Loucy (cell line): Measurements from ENCODE around the gene DEFB124.

ENCODE experiments used
- H2AFZ ChIP-seq: fragments of 200-600 bp; sonication (generic); 2 replicates; pipeline ENCODE4 v1.6.0; 2016; ENCODE audit warnings: antibody characterized with exemption, mild to moderate bottlenecking, low read length, moderate library complexity
- H3F3A ChIP-seq: fragments of 200-600 bp; 2 replicates; pipeline ENCODE4 v1.6.0; 2016; ENCODE audit warnings: antibody characterized with exemption, low read depth, mild to moderate bottlenecking
- H3K27me3 ChIP-seq: fragments of 200-600 bp; sonication (generic); 2 replicates; pipeline ENCODE4 v1.6.1; 2014; ENCODE audit warnings: low read length, mild to moderate bottlenecking; ENCODE audit not compliant: insufficient read depth, poor library complexity, severe bottlenecking
- H3K36me3 ChIP-seq: fragments of 200-600 bp; sonication (generic); 2 replicates; pipeline ENCODE4 v1.6.1; 2016; ENCODE audit warnings: low read length; ENCODE audit not compliant: insufficient read depth
- H3K4me1 ChIP-seq: fragments of 200-600 bp; sonication (generic); 2 replicates; pipeline ENCODE4 v1.5.1; 2014; ENCODE audit warnings: low read length, mild to moderate bottlenecking; ENCODE audit not compliant: insufficient read depth, poor library complexity, severe bottlenecking
- H3K4me2 ChIP-seq: fragments of 200-600 bp; sonication (generic); 2 replicates; pipeline ENCODE4 v1.6.0; 2014; ENCODE audit warnings: antibody characterized with exemption, low read length, low read depth, mild to moderate bottlenecking; ENCODE audit not compliant: poor library complexity, severe bottlenecking
- H3K4me3 ChIP-seq: fragments of 200-600 bp; sonication (generic); 2 replicates; pipeline ENCODE4 v1.5.1; 2014; ENCODE audit warnings: low read length, mild to moderate bottlenecking, mixed read lengths; ENCODE audit not compliant: poor library complexity, severe bottlenecking
- H3K79me2 ChIP-seq: fragments of 200-600 bp; sonication (generic); 2 replicates; pipeline ENCODE4 v1.6.1; 2014; ENCODE audit warnings: low read length; ENCODE audit not compliant: insufficient read depth
- H3K9ac ChIP-seq: fragments of 200-600 bp; sonication (generic); 2 replicates; pipeline ENCODE4 v1.6.0; 2014; ENCODE audit warnings: mild to moderate bottlenecking, low read depth, low read length, moderate library complexity; ENCODE audit not compliant: poor library complexity, severe bottlenecking
- H3K9me2 ChIP-seq: fragments of 200-600 bp; sonication (generic); replicated peaks from 2 replicates; pipeline ENCODE4 v1.6.1; 2016; ENCODE audit warnings: low read depth, low read length, mixed read lengths
- H3K9me3 ChIP-seq: fragments of 200-600 bp; sonication (generic); 2 replicates; pipeline ENCODE4 v1.6.1; 2014; ENCODE audit warnings: mild to moderate bottlenecking, antibody characterized with exemption, low read length, low read depth; ENCODE audit not compliant: insufficient read depth
- H4K20me1 ChIP-seq: fragments of 200-600 bp; sonication (generic); 2 replicates; pipeline ENCODE4 v1.6.0; 2014; ENCODE audit warnings: antibody characterized with exemption, low read length, mild to moderate bottlenecking; ENCODE audit not compliant: insufficient read depth, poor library complexity, severe bottlenecking
- CTCF ChIP-seq: fragments of 200-600 bp; sonication (generic); conservative IDR thresholded peaks from 2 replicates; pipeline ENCODE4 v1.5.1; 2014; ENCODE audit warnings: mild to moderate bottlenecking, antibody characterized with exemption, low read length
- EZH2phosphoT487 ChIP-seq: fragments of 200-600 bp; IDR thresholded peaks from 2 replicates; pipeline ENCODE4 v1.6.1; 2018; ENCODE audit warnings: antibody characterized with exemption, mild to moderate bottlenecking, moderate library complexity, borderline replicate concordance

The DEFB124 gene

DNA sequence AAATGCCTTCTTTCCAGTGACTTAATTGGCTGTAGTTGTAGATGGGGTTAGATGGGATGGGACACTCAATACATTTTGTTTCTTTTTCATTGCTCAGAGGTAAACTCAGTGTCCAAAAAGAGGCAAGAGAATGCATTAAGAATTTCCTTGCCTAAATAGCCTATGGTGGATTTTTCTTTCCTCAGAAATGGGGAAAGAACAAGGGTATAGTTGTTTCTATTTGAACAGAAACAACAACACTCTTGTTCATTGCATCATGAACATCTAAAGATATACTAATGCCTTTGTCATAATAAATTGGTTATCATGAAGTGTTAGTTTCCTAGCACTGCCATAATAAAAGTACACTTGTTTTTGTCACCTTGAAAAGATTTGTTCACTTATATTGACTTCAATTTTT is 49.1 kb downstream of the DEFB124 start:
- H3K36me3 ChIP-seq: no peaks in the 10 kb centered on the region
- H3K4me1 ChIP-seq: no peaks in the 10 kb centered on the region
- no peak overlapping the region for H2AFZ ChIP-seq
- no peaks in the 10 kb centered on the region for H3K27me3 ChIP-seq
- no peaks in the 10 kb centered on the region for H3F3A ChIP-seq
- H3K4me2 ChIP-seq: no peak overlapping the region
- no peaks in the 10 kb centered on the region for H3K79me2 ChIP-seq
- no peak overlapping the region for H3K4me3 ChIP-seq
- TF ChIP-seq EZH2phosphoT487: no peak
- no peak for TF ChIP-seq CTCF
- no peaks in the 10 kb centered on the region for H3K9me2 ChIP-seq
- H4K20me1 ChIP-seq: no peaks in the 10 kb centered on the region
- no peak overlapping the region for H3K9ac ChIP-seq
- no peaks in the 10 kb centered on the region for H3K9me3 ChIP-seq

GRCh38 chr20:31418307-31418706 is 56.6 kb downstream of the DEFB124 start:
- Histone ChIP-seq H3K4me1 (no peaks in the 10 kb centered on the region), H3K4me3 (no peak overlapping the region), H3K79me2 (no peaks in the 10 kb centered on the region), H2AFZ (no peak overlapping the region), H3K9me3 (no peaks in the 10 kb centered on the region), H3K4me2 (no peak overlapping the region), H3K36me3 (no peaks in the 10 kb centered on the region), H3K27me3 (no peaks in the 10 kb centered on the region), H3K9me2 (no peaks in the 10 kb centered on the region), H4K20me1 (no peaks in the 10 kb centered on the region), H3F3A (no peaks in the 10 kb centered on the region), H3K9ac (no peak overlapping the region)
- TF ChIP-seq CTCF (no peak), EZH2phosphoT487 (no peak)

DNA sequence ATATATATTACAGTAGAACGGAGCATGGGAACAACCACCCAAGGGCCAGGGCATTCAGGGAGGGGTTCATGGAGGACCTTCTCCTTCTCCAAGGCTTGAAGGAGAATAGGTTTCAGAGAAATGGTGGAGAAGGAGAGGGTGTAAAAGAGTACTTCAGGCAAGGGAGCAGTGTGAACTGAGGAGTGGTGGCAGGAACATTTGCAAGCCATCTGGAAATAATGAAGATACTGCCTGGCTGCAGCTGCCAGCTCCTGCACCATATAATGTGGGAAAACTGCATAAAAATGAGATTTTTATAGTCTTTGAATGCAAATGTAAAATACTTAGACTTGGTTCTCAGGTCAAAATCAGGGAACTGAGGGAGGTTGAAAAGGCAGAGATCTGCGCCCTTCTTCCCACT is 59.3 kb downstream of the DEFB124 start:
- no peak overlapping the region for H2AFZ ChIP-seq
- TF ChIP-seq CTCF (no peak), EZH2phosphoT487 (no peak)
- no peak overlapping the region for H3K4me2 ChIP-seq
- H3K79me2 ChIP-seq: no peaks in the 10 kb centered on the region
- H3K4me3 ChIP-seq: no peak overlapping the region
- no peak overlapping the region for H3K9ac ChIP-seq
- no peaks in the 10 kb centered on the region for H3K9me2 ChIP-seq
- no peaks in the 10 kb centered on the region for H3K9me3 ChIP-seq
- H3K4me1 ChIP-seq: no peaks in the 10 kb centered on the region
- no peaks in the 10 kb centered on the region for H3F3A ChIP-seq
- H3K36me3 ChIP-seq: no peaks in the 10 kb centered on the region
- no peaks in the 10 kb centered on the region for H3K27me3 ChIP-seq
- H4K20me1 ChIP-seq: no peaks in the 10 kb centered on the region
